Thyroid gland (tissue), 4 donors: Measurements from ENCODE around the gene ELL3.

Experiments
- POLR2A ChIP-seq, 2 donors: fragments of 450-650 bp; IDR thresholded peaks; one replicate each; pipeline ENCODE4 v1.6.1; 2017; ENCODE audit warnings: antibody characterized with exemption in 2 of 2, mild to moderate bottlenecking in 2 of 2, moderate library complexity in 1 of 2
- TF ChIP-seq, protein P1 (sequence below), 6 experiments: fragments of 200-600 bp in 3 of 6; fragments of 450-650 bp in 3 of 6; sonication (generic) in 3 of 6; IDR thresholded peaks; one replicate each; pipeline ENCODE4 v1.5.1; 2016 to 2019; ENCODE audit warnings: antibody characterized with exemption in 6 of 6, mild to moderate bottlenecking in 2 of 6, inconsistent platforms in 1 of 6, moderate library complexity in 1 of 6

DNA sequence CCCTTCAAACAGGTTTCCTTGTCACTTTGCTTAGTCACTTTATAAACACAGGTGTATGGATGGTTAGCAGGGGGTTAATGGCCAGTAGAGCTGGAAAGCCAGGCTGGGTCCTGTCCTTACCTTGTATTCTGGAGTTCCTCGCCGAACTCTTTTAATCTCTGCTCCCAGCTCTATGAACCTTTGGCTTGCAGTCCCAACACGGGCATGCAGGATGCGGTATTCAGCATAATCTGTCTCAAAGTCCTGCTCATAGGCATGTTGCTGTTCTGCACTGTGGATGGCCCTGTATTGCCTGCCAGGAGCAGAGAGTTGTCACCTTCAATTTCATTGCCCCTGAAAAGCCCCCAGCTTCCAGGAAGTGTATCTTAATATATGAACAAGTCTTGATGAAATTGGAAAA is 2.7 kb downstream of the ELL3 start:
- TF ChIP-seq, protein P1, sequence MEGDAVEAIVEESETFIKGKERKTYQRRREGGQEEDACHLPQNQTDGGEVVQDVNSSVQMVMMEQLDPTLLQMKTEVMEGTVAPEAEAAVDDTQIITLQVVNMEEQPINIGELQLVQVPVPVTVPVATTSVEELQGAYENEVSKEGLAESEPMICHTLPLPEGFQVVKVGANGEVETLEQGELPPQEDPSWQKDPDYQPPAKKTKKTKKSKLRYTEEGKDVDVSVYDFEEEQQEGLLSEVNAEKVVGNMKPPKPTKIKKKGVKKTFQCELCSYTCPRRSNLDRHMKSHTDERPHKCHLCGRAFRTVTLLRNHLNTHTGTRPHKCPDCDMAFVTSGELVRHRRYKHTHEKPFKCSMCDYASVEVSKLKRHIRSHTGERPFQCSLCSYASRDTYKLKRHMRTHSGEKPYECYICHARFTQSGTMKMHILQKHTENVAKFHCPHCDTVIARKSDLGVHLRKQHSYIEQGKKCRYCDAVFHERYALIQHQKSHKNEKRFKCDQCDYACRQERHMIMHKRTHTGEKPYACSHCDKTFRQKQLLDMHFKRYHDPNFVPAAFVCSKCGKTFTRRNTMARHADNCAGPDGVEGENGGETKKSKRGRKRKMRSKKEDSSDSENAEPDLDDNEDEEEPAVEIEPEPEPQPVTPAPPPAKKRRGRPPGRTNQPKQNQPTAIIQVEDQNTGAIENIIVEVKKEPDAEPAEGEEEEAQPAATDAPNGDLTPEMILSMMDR (IDR thresholded peaks at IDR 0.05) = no peak
- TF ChIP-seq POLR2A (IDR thresholded peaks at IDR 0.05) = no peak
